GM21576 (cell line): Measurements from ENCODE around the gene BICC1.

Experiments
- ATAC-seq: cut with Tn5 transposase; IDR thresholded peaks from one replicate; pipeline ENCODE4 v1.9.1; 2021; ENCODE audit warnings: mild to moderate bottlenecking, moderate library complexity; ENCODE audit not compliant: unreplicated experiment

Gene BICC1

DNA sequence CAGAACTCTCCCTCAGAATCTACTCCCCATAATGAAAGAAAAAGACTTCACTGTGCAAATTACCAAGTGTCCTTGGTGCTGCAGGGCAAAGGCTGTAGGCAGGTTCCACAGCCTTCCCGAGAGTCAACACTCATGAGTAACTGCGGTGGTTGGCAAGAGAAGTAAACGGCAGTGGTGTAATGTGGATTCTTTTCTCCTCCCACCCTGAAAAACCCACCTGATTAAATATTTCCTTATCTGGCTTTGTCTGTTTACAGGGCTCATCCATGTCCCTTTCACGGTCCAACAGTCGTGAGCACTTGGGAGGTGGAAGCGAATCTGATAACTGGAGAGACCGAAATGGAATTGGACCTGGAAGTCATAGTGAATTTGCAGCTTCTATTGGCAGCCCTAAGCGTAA lies 300.9 kb downstream of the BICC1 start:
- no peak for ATAC-seq

- no peak for ATAC-seq
These were observed 304.7 kb downstream of the BICC1 start for GRCh38 chr10:58817201-58817846.

DNA sequence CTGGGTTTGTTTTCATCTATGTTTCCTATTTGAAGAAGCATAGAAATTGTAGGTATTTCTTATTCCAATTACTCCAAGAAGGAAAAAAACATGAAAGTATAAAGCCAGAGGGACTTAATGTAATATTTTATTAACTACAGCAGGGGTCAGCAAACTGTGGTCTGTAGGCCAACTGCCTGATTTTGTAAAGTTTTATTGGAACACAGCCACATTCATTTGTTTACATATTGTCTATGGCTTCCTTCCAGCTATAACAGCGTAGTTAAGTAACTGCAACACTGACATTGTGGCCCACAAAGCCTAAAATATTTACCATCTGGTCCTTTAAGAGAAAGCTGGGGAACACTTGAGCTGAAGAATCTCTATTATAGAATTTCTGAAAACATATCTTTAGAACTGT lies 306.2 kb downstream of the BICC1 start:
- no peak for ATAC-seq

DNA sequence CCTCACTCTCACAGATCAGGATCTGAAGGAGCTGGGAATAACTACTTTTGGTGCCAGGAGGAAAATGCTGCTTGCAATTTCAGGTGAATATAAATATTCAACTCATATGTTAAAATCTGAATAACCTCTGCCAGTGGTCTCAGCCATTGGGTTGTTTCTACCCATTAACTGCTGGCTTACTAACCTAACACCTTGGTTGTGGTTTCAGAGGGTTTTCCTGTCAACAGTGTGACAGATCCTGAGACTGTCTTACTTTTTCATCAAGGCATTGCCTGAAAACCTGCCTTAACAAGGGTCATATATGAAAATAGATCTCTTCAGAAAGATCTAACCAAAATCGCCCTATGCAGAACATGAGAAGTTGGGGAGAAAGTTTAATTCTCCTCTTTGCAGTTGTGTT lies 307.7 kb downstream of the BICC1 start:
- no peak for ATAC-seq

GRCh38 chr10:58820861-58821751 lies 308.4 kb downstream of the BICC1 start:
- ATAC-seq: no peak

- ATAC-seq: no peak
These were observed 309.0 kb downstream of the BICC1 start for GRCh38 chr10:58821752-58822056.

- ATAC-seq: no peak
These were observed 311.3 kb downstream of the BICC1 start for GRCh38 chr10:58823983-58824382.

DNA sequence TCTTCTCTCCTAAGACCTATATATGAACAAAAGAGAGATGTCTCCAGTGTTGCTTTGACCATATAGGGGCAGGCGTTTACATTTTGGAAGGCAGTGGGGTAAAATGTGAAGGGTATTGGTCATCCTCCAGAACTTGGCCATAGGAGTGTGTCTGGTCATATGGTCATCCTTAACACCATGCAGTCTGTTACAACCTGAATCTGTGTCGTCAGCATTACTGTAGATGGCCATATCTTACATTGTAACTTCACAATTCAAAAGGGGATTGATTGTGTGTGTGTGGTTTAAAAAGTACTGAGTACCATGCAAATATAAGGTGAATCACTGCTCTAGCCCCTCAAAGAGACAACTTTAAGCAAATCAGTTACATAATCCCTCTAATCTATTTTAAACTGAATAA lies 311.7 kb downstream of the BICC1 start:
- ATAC-seq: no peak

DNA sequence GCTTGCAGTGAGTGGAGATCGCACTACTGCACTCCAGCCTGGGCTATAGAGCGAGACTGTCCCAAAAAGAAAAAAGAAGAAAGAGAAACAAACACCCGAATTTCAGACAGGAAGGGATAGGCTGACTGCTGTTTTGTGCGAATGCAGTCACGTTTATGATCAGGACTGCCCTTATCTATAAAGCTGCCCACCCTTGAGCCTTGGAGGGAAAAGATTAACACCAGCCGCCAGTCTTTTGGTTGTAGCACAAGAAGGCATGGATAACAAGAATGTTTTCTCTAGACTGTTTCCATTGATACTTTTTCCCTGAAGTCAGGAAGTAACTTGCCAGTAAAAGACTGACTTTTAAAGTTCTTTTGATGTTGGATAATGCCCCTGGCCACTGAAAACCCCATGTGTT lies 314.0 kb downstream of the BICC1 start:
- ATAC-seq: no peak

GRCh38 chr10:58827381-58827780 lies 314.7 kb downstream of the BICC1 start:
- no peak for ATAC-seq

DNA sequence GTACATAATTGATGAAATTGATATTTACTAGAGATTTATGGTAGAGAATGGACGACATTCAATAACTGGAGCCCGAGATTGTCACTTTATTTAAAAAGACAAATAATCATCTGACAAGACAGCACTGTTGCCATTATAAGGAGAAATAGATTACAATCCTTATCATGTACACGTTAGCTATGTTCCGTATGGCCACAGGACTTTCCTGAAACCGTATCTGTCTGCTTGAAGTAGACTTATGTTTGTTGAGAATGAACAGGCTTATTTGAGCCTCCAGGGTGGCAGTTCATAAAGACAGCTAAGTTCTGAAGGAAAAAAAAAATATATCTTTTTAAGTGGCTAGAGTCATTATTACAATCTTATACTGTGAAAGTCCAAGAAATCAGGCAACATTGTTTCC lies 317.2 kb downstream of the BICC1 start:
- ATAC-seq: no peak

GRCh38 chr10:58830697-58831096 lies 318.0 kb downstream of the BICC1 start:
- no peak for ATAC-seq

DNA sequence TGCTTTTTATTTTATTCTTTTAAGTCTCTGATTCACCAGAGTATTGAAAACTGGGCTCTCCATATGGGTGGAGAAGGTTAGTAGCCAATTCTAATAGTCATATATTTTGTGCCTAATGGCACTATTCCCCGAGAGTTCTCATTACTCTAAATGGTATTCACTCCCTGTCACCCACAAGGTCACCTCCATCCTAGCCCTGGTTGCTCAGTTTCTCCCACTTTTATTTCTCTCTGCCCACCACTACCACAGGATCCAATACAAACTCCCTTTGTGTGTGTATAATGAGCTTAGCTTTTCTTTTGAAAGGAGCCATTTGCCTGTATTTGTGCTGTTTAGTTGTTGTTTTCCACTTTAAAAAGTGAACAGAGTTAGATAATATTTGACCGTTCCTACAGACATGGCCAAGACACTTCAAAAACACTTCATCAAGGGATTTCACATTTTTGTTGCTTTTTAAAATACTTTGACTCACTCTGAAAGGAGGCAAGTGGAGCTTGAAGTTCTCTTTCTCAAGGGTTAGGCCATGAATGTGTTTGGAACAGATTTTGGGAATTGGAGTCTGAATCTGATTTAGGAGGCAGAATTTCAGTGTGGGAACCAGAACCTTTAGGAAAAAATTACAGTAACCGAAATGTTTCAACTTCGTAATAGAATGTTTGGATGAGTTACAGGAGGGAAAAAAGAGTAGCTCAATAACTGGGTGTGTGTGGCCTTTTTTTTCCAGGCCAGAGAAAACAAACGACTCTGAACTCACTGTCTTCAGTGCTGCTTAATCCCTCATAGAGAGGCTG lies 321.3 kb downstream of the BICC1 start:
- ATAC-seq: no peak

DNA sequence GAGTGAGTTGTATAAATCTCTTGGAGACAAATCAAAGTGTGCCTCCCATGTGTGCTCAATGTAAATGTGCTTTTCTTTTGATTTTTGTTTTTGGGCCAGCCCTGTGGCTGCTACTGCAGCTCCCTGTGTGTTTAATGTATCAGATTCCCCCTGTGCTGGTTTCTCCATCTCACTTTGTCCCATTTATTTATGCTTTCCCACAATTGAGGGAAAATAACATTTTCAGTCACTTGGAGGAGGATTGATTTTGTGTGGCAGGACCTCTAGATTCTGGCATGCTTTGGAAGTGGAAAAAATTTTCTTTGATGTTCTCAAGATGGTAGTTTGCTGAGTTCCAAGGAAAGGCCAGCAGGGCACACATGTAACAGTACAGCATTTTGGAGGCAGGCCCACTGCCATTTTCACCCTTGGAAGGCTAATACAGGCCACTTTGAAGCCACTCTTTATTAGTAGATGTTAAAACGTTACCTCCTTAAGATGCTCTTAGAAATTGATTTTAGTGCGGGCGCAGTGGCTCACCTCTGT lies 323.6 kb downstream of the BICC1 start:
- ATAC-seq: no peak

GRCh38 chr10:58836991-58837575 lies 324.4 kb downstream of the BICC1 start:
- no peak for ATAC-seq

GRCh38 chr10:58837826-58838225 lies 325.2 kb downstream of the BICC1 start:
- no peak for ATAC-seq

DNA sequence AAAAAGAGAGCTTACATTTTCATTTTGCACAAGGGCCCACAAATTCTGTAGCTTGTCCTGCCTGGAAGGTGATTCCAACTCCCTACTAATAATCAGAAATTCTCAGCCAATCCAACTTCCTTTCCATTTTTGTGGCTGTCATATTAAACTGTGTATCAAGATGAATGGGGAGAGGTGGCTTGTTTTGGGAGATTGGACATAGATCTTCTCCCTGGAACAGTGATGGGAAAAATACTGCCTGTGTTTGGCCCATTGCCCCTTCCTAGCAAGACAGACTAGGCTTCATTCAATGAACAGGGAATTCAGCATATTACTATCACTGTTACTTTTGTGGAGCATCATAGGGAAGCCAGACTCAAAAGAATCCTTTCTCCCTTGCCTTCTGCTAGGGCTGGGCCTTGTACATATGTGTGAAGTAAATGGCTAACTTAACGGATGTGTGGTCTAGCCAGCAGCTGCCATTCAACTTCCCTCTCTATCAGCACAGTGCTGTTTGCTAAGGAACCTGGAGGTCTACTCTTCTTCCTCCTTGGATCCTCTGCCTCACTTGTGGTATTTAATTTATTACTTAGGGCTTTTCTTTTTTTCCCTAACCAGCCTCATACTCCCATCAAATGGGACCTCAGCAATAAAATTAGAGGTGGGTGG lies 326.0 kb downstream of the BICC1 start:
- ATAC-seq: no peak

DNA sequence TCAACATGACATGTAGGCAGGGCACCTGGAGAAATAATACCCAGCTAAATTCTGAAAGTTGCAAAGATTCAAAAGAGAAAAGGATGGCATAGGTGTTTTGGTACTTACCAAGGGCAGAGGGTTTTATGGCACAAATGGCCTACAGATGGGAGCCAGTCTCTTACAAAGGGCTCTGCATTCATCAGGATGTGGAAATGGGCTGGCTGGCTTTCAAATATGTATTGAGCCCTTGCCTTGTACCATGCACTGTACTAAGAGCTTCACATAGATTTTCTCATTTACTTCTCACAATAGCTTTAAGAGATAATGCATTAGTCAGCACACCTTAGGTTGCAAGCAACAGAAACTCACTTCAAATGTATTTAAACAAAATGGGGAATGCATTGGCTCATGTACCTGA lies 327.1 kb downstream of the BICC1 start:
- no peak for ATAC-seq

- ATAC-seq: no peak
These were observed 328.3 kb downstream of the BICC1 start for GRCh38 chr10:58840840-58841435.

DNA sequence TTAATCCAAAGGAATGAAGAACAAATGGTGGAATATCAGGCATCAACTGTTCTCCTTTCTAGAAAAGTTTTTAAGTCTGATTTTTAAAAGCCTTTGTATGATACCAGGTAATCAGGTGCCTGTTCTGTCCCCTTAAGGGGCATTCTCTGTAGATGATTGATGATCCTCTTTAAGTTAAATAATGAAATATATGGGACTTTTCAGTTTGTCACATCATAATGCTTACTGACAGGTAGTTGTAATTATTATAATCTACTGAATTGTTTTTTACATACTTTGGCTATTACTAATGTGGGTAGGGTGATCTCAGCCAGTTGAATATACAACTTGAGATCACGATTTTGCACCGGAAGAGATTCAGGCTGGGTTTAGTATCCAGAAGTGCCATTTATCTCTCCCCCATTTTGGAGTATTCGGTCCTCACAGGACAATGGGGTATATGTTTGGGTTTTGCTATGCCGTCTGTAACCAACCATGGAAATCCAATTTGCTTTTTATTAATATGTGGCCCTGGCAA lies 330.2 kb downstream of the BICC1 start:
- no peak for ATAC-seq
